Measurements from ENCODE around the gene KREMEN2. TPM values are rescaled to one million over a fixed set of nuclear protein-coding genes. Genes with fewer than 3 reads are reported as not detected.

Gene KREMEN2
- polyA plus RNA-seq, 3 donors = 0.09 TPM; not detected in 2

GRCh38 chr16:2985893-2986355 lies 21.8 kb downstream of the KREMEN2 start:
- Histone ChIP-seq H3K36me3 (replicated peaks in 1 of 2; ENCODE audit: control insufficient read depth in 1 of 2, insufficient read depth in 2 of 2, low read length in 2 of 2) (no peaks in the 10 kb centered on the region), H3K4me3 (replicated peaks in 1 of 3; ENCODE audit: low read depth in 2 of 3, low read length in 3 of 3) (no peak overlapping the region), H3K27ac (ENCODE audit: low read depth in 1 of 2, low read length in 2 of 2) (no peak overlapping the region), H3K79me2 (ENCODE audit: insufficient read depth, low read length) (no peaks in the 10 kb centered on the region), H3K4me1 (ENCODE audit: control insufficient read depth in 1 of 2, insufficient read depth in 2 of 2, low read length in 2 of 2) (peaks cover 10 to 13% of the 10 kb centered on the region in 2 donors), H3K9ac (ENCODE audit: insufficient read depth, low read length, poor library complexity, severe bottlenecking) (no peak overlapping the region), H3K27me3 (ENCODE audit: control insufficient read depth in 2 of 2, insufficient read depth in 2 of 2, low read length in 2 of 2) (no peaks in the 10 kb centered on the region), H3K4me2 (replicated peaks; ENCODE audit: extremely low read depth, low read length, poor library complexity, severe bottlenecking) (no peak overlapping the region), H2AFZ (ENCODE audit: insufficient read depth, low read depth, low read length, poor library complexity, severe bottlenecking) (no peak overlapping the region), H3K9me3 (replicated peaks in 1 of 2; ENCODE audit: control insufficient read depth in 1 of 2, insufficient read depth in 1 of 2, low read length in 2 of 2) (no peaks in the 10 kb centered on the region), H4K20me1 (ENCODE audit: insufficient read depth, low read length) (no peaks in the 10 kb centered on the region)
- no peak for DNase-seq
- 92% methylated on average over 14 of the region's 15 CpGs for WGBS (ENCODE audit: insufficient coverage)
- Mint-ChIP-seq H3K36me3 (no peaks in the 10 kb centered on the region), H3K4me3 (no peak overlapping the region), H3K9me3 (no peaks in the 10 kb centered on the region), H3K4me1 (peaks cover 12% of the 10 kb centered on the region), H3K27me3 (ENCODE audit: low read depth in 3 of 3) (peaks cover 11 to 27% (median 12%) of the 10 kb centered on the region in 3 donors), H3K27ac (no peak overlapping the region)
- intact Hi-C loops (cut with micrococcal nuclease) = no loop called here
- TF ChIP-seq CTCF (IDR thresholded peaks at IDR 0.05) = no peak

- Histone ChIP-seq H3K27ac (ENCODE audit: low read depth in 1 of 2, low read length in 2 of 2) (no peak overlapping the region), H3K4me3 (replicated peaks in 1 of 3; ENCODE audit: low read depth in 2 of 3, low read length in 3 of 3) (no peak overlapping the region), H3K27me3 (ENCODE audit: control insufficient read depth in 2 of 2, insufficient read depth in 2 of 2, low read length in 2 of 2) (no peaks in the 10 kb centered on the region), H3K4me2 (replicated peaks; ENCODE audit: extremely low read depth, low read length, poor library complexity, severe bottlenecking) (no peak overlapping the region), H3K79me2 (ENCODE audit: insufficient read depth, low read length) (no peaks in the 10 kb centered on the region), H3K9me3 (replicated peaks in 1 of 2; ENCODE audit: control insufficient read depth in 1 of 2, insufficient read depth in 1 of 2, low read length in 2 of 2) (no peaks in the 10 kb centered on the region), H4K20me1 (ENCODE audit: insufficient read depth, low read length) (no peaks in the 10 kb centered on the region), H3K4me1 (ENCODE audit: control insufficient read depth in 1 of 2, insufficient read depth in 2 of 2, low read length in 2 of 2) (peaks cover 4 to 8% of the 10 kb centered on the region in 2 donors), H2AFZ (ENCODE audit: insufficient read depth, low read depth, low read length, poor library complexity, severe bottlenecking) (no peak overlapping the region), H3K9ac (ENCODE audit: insufficient read depth, low read length, poor library complexity, severe bottlenecking) (no peak overlapping the region), H3K36me3 (replicated peaks in 1 of 2; ENCODE audit: control insufficient read depth in 1 of 2, insufficient read depth in 2 of 2, low read length in 2 of 2) (no peaks in the 10 kb centered on the region)
- 89% methylated on average over 17 of the region's 17 CpGs for WGBS (ENCODE audit: insufficient coverage)
- intact Hi-C loops (cut with micrococcal nuclease) = no loop called here
- Mint-ChIP-seq H3K9me3 (no peaks in the 10 kb centered on the region), H3K4me3 (no peak overlapping the region), H3K27ac (peak overlapping the region in 1 of 7 donors; percentile 25), H3K27me3 (ENCODE audit: low read depth in 3 of 3) (peaks cover 12 to 27% (median 12%) of the 10 kb centered on the region in 3 donors), H3K4me1 (peaks cover 5% of the 10 kb centered on the region), H3K36me3 (no peaks in the 10 kb centered on the region)
- TF ChIP-seq CTCF (IDR thresholded peaks at IDR 0.05) = no peak
- no peak for DNase-seq
These were observed 22.6 kb downstream of the KREMEN2 start for GRCh38 chr16:2986623-2987188.
